K562 (cell line): Measurements from ENCODE around the gene TIMP1. TPM values are rescaled to one million over a fixed set of nuclear protein-coding genes. Genes with fewer than 3 reads are reported as not detected.

Experiments
- ARHGAP35 ChIP-seq: fragments of 450-650 bp; IDR thresholded peaks from 2 replicates; pipeline ENCODE4 v1.6.1; 2018; ENCODE audit not compliant: partially characterized antibody
- ATF1 ChIP-seq, 2 experiments: fragments of 450-650 bp in 1 of 2; IDR thresholded peaks; 2 replicates each; pipeline ENCODE4 v1.6.1; 2016; ENCODE audit warnings: missing compliant biosample characterization in 1 of 2, missing genetic modification characterization in 1 of 2
- ATF7 ChIP-seq: fragments of 450-650 bp; IDR thresholded peaks from 2 replicates; pipeline ENCODE4 v1.7.1; 2014; ENCODE audit warnings: mild to moderate bottlenecking, moderate library complexity
- CBFA2T2 ChIP-seq: fragments of 450-650 bp; conservative IDR thresholded peaks from 2 replicates; pipeline ENCODE4 v1.6.1; 2017; ENCODE audit warnings: mild to moderate bottlenecking
- ERF ChIP-seq: fragments of 450-650 bp; formaldehyde crosslinking; IDR thresholded peaks from 2 replicates; pipeline ENCODE4 v1.4.0; 2020; ENCODE audit warnings: mild to moderate bottlenecking, mixed read lengths
- ETV5 ChIP-seq: sonication (generic); formaldehyde crosslinking; IDR thresholded peaks from 2 replicates; pipeline ENCODE4 v1.4.0; 2020; ENCODE audit warnings: low read depth, mild to moderate bottlenecking, missing genetic modification reagents
- FOXP1 ChIP-seq: sonication (generic); formaldehyde crosslinking; IDR thresholded peaks from 2 replicates; pipeline ENCODE4 v1.8.0; 2022; ENCODE audit warnings: mild to moderate bottlenecking, missing genetic modification reagents
- HIVEP1 ChIP-seq: fragments of 250-450 bp; sonication (Bioruptor Pico); IDR thresholded peaks from 2 replicates; pipeline ENCODE4 v1.4.0; 2020; ENCODE audit warnings: mild to moderate bottlenecking
- HMG20B ChIP-seq: fragments of 250-450 bp; sonication (Bioruptor Pico); IDR thresholded peaks from 2 replicates; pipeline ENCODE4 v1.5.0; 2021; ENCODE audit warnings: mild to moderate bottlenecking
- HNRNPH1 ChIP-seq: fragments of 200-400 bp; formaldehyde crosslinking; optimal IDR thresholded peaks from 2 replicates; pipeline ENCODE3; 2017; ENCODE audit warnings: low read depth, mild to moderate bottlenecking, low read length, moderate library complexity
- HOXB6 ChIP-seq: fragments of 250-450 bp; sonication (Bioruptor Pico); IDR thresholded peaks from 2 replicates; pipeline ENCODE4 v1.5.1; 2022; ENCODE audit warnings: mild to moderate bottlenecking, borderline replicate concordance
- MCM5 ChIP-seq: fragments of 450-650 bp; IDR thresholded peaks from 2 replicates; pipeline ENCODE4 v1.6.1; 2016; ENCODE audit warnings: low read depth
- MITF ChIP-seq: IDR thresholded peaks from 2 replicates; pipeline ENCODE4 v1.6.1; 2014; ENCODE audit warnings: antibody characterized with exemption
- MYC ChIP-seq, 2 experiments: fragments of 250-450 bp in 1 of 2; sonication (Bioruptor Pico) in 1 of 2; IDR thresholded peaks; 2 replicates each; pipeline versions ENCODE4 v1.5.1 to v1.6.1; 2012 to 2021; ENCODE audit warnings: low read depth in 2 of 2, borderline replicate concordance in 1 of 2, improper control_type of control experiment in 1 of 2, low read length in 1 of 2, mild to moderate bottlenecking in 1 of 2, moderate library complexity in 1 of 2
- NFYB ChIP-seq: IDR thresholded peaks from 2 replicates; pipeline ENCODE4 v1.6.1; 2011; ENCODE audit warnings: mild to moderate bottlenecking, moderate library complexity; ENCODE audit not compliant: insufficient read length; ENCODE audit errors: extremely low read depth
- NRF1 ChIP-seq, 2 experiments: fragments of 450-650 bp; IDR thresholded peaks in 1 of 2; conservative IDR thresholded peaks in 1 of 2; 2 replicates each; pipeline ENCODE4 v1.6.1; 2014; ENCODE audit warnings: mild to moderate bottlenecking in 2 of 2
- OTX1 ChIP-seq: fragments of 450-650 bp; formaldehyde crosslinking; IDR thresholded peaks from 2 replicates; pipeline ENCODE4 v1.4.0; 2022; ENCODE audit warnings: mild to moderate bottlenecking
- PHTF2 ChIP-seq: fragments of 250-450 bp; sonication (Bioruptor Pico); IDR thresholded peaks from 2 replicates; pipeline ENCODE4 v1.5.0; 2021; ENCODE audit warnings: mild to moderate bottlenecking
- PKNOX1 ChIP-seq: fragments of 450-650 bp; IDR thresholded peaks from 2 replicates; pipeline ENCODE4 v1.6.1; 2016
- SAFB ChIP-seq: fragments of 200-400 bp; formaldehyde crosslinking; IDR thresholded peaks from 2 replicates; pipeline ENCODE4 v1.6.1; 2017; ENCODE audit warnings: low read depth, low read length, borderline replicate concordance
- SAP30 ChIP-seq: fragments of 200-600 bp; sonication (generic); IDR thresholded peaks from 2 replicates; pipeline ENCODE4 v1.6.1; 2012; ENCODE audit warnings: borderline replicate concordance, low read depth, mild to moderate bottlenecking, moderate library complexity, low read length, control low read depth, inconsistent platforms; ENCODE audit not compliant: insufficient read depth, poor library complexity, severe bottlenecking
- SMAD1 ChIP-seq: fragments of 150-350 bp; IDR thresholded peaks from 2 replicates; pipeline ENCODE4 v1.6.1; 2014; ENCODE audit warnings: low read length, low read depth; ENCODE audit not compliant: partially characterized antibody
- SMAD3 ChIP-seq: fragments of 450-650 bp; formaldehyde crosslinking; conservative IDR thresholded peaks from 2 replicates; pipeline ENCODE4 v1.4.0; 2020; ENCODE audit warnings: mild to moderate bottlenecking
- SUPT5H ChIP-seq: fragments of 450-650 bp; IDR thresholded peaks from 2 replicates; pipeline ENCODE4 v1.6.1; 2016
- TAF9B ChIP-seq: fragments of 450-650 bp; IDR thresholded peaks from 2 replicates; pipeline ENCODE4 v1.6.1; 2018; ENCODE audit warnings: mild to moderate bottlenecking; ENCODE audit not compliant: partially characterized antibody
- ZNF584 ChIP-seq: fragments of 200-800 bp; sonication (Bioruptor generic); IDR thresholded peaks from 2 replicates; pipeline ENCODE4 v1.6.1; 2016; ENCODE audit warnings: low read depth, mild to moderate bottlenecking, missing genetic modification characterization, missing compliant biosample characterization
- ZNF655 ChIP-seq: fragments of 250-450 bp; sonication (Bioruptor Pico); IDR thresholded peaks from 2 replicates; pipeline ENCODE4 v1.5.0; 2021
- polyA plus RNA-seq, 8 experiments: library from polyadenylated mRNA; depleted of rRNA in 4 of 8; stranded (reverse) in 5 of 8; unstranded in 3 of 8; fragments of >200 nt; fragmentation: Nextera tagmentation in 2 of 8; fragmentation: Illumina TruSeq in 1 of 8; extraction: Ambion mirVana in 2 of 8; extraction: Trizol in 1 of 8; gene quantifications; 2 replicates each; pipeline versions ENCODE4 v1.2.1 to v1.2.3, GENCODE V29; 2011 to 2014; ENCODE audit warnings: inconsistent platforms in 1 of 8, missing spikeins in 1 of 8
- total RNA-seq, 7 experiments: library from RNA; depleted of rRNA in 6 of 7; stranded (reverse); fragments of >200 nt in 6 of 7; fragmentation: Illumina TruSeq in 2 of 7; extraction: Trizol in 2 of 7; gene quantifications; 2 replicates each; pipeline versions ENCODE4 v1.2.1 to v1.2.3, GENCODE V29; 2011 to 2021; ENCODE audit warnings: low replicate concordance in 1 of 7

Gene TIMP1
- total and polyA plus RNA-seq, 9 of the 15 experiments (the other 6 are each of a cell fraction or from before 2014, with no cell fraction given): 115 to 699 (median 273) TPM

- TF ChIP-seq NFYB (no peak), PKNOX1 (no peak), SAP30 (no peak), FOXP1 (CRISPR knock-in tag) (no peak), SMAD3 (CRISPR knock-in tag) (no peak), HIVEP1 (CRISPR knock-in tag) (no peak), CBFA2T2 (no peak), ZNF655 (CRISPR knock-in tag) (no peak), ATF1 (CRISPR knock-in tag; IDR thresholded peaks at IDR 0.05) (no peak), ATF1 (tag; IDR thresholded peaks at IDR 0.05) (peak; percentile 58), MCM5 (no peak), SUPT5H (no peak), TAF9B (peak; percentile 28), HOXB6 (CRISPR knock-in tag) (no peak), HMG20B (no peak), SMAD1 (no peak), SAFB (no peak), ERF (no peak), ETV5 (CRISPR knock-in tag) (no peak), OTX1 (CRISPR knock-in tag) (no peak), MYC (IDR thresholded peaks at IDR 0.05; ENCODE audit: low read depth, low read length) (0 out of 2 replicates have a peak, but pooled peaks have one; percentile 26), MYC (CRISPR knock-in tag; IDR thresholded peaks at IDR 0.05; ENCODE audit: borderline replicate concordance, low read depth) (no peak), PHTF2 (no peak), ZNF584 (no peak), ARHGAP35 (no peak), ATF7 (peak; percentile 42; the same call in 1 of the 2 replicates), MITF (no peak), HNRNPH1 (no peak), NRF1 (conservative IDR thresholded peaks at IDR 0.05 in 1 of 2, IDR thresholded peaks at IDR 0.05 in 1 of 2) (peak in 1 of 2 experiments; percentile 38; a peak in 2 of 4 replicates)
Measured at GRCh38 chrX:47540754-47541538, 41.3 kb upstream of the TIMP1 start (continued).
